ENCODE data around the gene NLN.

The NLN gene

GRCh38 chr5:65808818-65809217 is 86.8 kb downstream of the NLN start:
- H3K4me3 ChIP-seq (ENCODE audit: low read length), result no peak overlapping the region
- peak; percentile 44 for DNase-seq (ENCODE audit: low read depth)
- no peak for TF ChIP-seq CTCF (IDR thresholded peaks at IDR 0.05; ENCODE audit: insufficient read depth, low read depth, low read length, missing control alignments)

GRCh38 chr5:65809817-65810531 is 88.0 kb downstream of the NLN start:
- TF ChIP-seq CTCF (IDR thresholded peaks at IDR 0.05; ENCODE audit: insufficient read depth, low read depth, low read length, missing control alignments), result no peak
- DNase-seq (ENCODE audit: low read depth), result peak; percentile 21
- H3K4me3 ChIP-seq (ENCODE audit: low read length), result no peak overlapping the region

- H3K4me3 ChIP-seq (ENCODE audit: low read length), result no peak overlapping the region
- DNase-seq (ENCODE audit: low read depth), result peak; percentile 65
- TF ChIP-seq CTCF (IDR thresholded peaks at IDR 0.05; ENCODE audit: insufficient read depth, low read depth, low read length, missing control alignments), result no peak
Observed at GRCh38 chr5:65811004-65811403, 89.0 kb downstream of the NLN start.

GRCh38 chr5:65811885-65812284 is 89.9 kb downstream of the NLN start:
- DNase-seq (ENCODE audit: low read depth), result peak; percentile 34
- TF ChIP-seq CTCF (IDR thresholded peaks at IDR 0.05; ENCODE audit: insufficient read depth, low read depth, low read length, missing control alignments), result no peak
- no peak overlapping the region for H3K4me3 ChIP-seq (ENCODE audit: low read length)

- no peak for TF ChIP-seq CTCF (IDR thresholded peaks at IDR 0.05; ENCODE audit: insufficient read depth, low read depth, low read length, missing control alignments)
- peak; percentile 39 for DNase-seq (ENCODE audit: low read depth)
Observed at GRCh38 chr5:65812648-65813047, 90.6 kb downstream of the NLN start.

GRCh38 chr5:65813174-65813573 is 91.2 kb downstream of the NLN start:
- TF ChIP-seq CTCF (IDR thresholded peaks at IDR 0.05; ENCODE audit: insufficient read depth, low read depth, low read length, missing control alignments), result no peak
- no peak overlapping the region for H3K4me3 ChIP-seq (ENCODE audit: low read length)
- DNase-seq (ENCODE audit: low read depth), result no peak

More at GRCh38 chr5:65812648-65813047, 90.6 kb downstream of the NLN start:
- H3K4me3 ChIP-seq (ENCODE audit: low read length), result no peak overlapping the region

GRCh38 chr5:65815161-65815560 is 93.2 kb downstream of the NLN start:
- TF ChIP-seq CTCF (IDR thresholded peaks at IDR 0.05; ENCODE audit: insufficient read depth, low read depth, low read length, missing control alignments), result no peak
- no peak overlapping the region for H3K4me3 ChIP-seq (ENCODE audit: low read length)
- no peak for DNase-seq (ENCODE audit: low read depth)

Measured in epithelial cell of esophagus (primary cell).